Neural cell (in vitro differentiated cells): Measurements from ENCODE around the gene TET2. TPM values are rescaled to one million over a fixed set of nuclear protein-coding genes. Genes with fewer than 3 reads are reported as not detected.

Experiments used
- H2AFZ ChIP-seq: fragments of 200-600, 300-800 bp; sonication (generic), shearing (Covaris generic); 2 replicates; pipeline ENCODE4 v1.6.0; 2014; ENCODE audit warnings: low read depth, mild to moderate bottlenecking, antibody characterized with exemption, low read length, moderate library complexity
- H3F3A ChIP-seq: fragments of 200-600 bp; shearing (Covaris generic); 2 replicates; pipeline ENCODE4 v1.6.1; 2016; ENCODE audit warnings: mild to moderate bottlenecking, moderate library complexity, mixed read lengths, antibody characterized with exemption, low read length; ENCODE audit not compliant: insufficient read depth, poor library complexity, severe bottlenecking
- H3K27ac ChIP-seq: fragments of 200-600, 300-800 bp; sonication (generic), shearing (Covaris generic); 2 replicates; pipeline ENCODE4 v1.5.1; 2014; ENCODE audit warnings: mild to moderate bottlenecking, low read length, moderate library complexity
- H3K27me3 ChIP-seq: fragments of 300-800, 200-600 bp; sonication (generic), shearing (Covaris generic); 2 replicates; pipeline ENCODE4 v1.6.0; 2014; ENCODE audit warnings: mild to moderate bottlenecking, low read depth, low read length, moderate library complexity; ENCODE audit not compliant: insufficient read depth
- H3K36me3 ChIP-seq: fragments of 300-800, 200-600 bp; sonication (generic), shearing (Covaris generic); 2 replicates; pipeline ENCODE4 v1.5.1; 2014; ENCODE audit warnings: mild to moderate bottlenecking, antibody characterized with exemption, low read length, moderate library complexity; ENCODE audit not compliant: insufficient read depth
- H3K4me2 ChIP-seq: fragments of 300-800, 200-600 bp; sonication (generic), shearing (Covaris generic); 2 replicates; pipeline ENCODE4 v1.6.0; 2014; ENCODE audit warnings: mild to moderate bottlenecking, low read length
- H3K4me3 ChIP-seq: fragments of 300-800, 200-600 bp; sonication (generic), shearing (Covaris generic); 2 replicates; pipeline ENCODE4 v1.5.1; 2014; ENCODE audit warnings: mild to moderate bottlenecking, low read length, moderate library complexity
- H3K79me2 ChIP-seq: fragments of 200-600 bp; shearing (Covaris generic); replicated peaks from 2 replicates; pipeline ENCODE4 v1.6.0; 2014; ENCODE audit warnings: mild to moderate bottlenecking, low read length, moderate library complexity; ENCODE audit not compliant: insufficient read depth
- H3K9ac ChIP-seq: fragments of 300-800, 200-600 bp; sonication (generic), shearing (Covaris generic); 2 replicates; pipeline ENCODE4 v1.6.1; 2016; ENCODE audit warnings: mild to moderate bottlenecking, low read length, mixed read lengths
- H3K9me2 ChIP-seq: fragments of 200-600 bp; shearing (Covaris generic); 2 replicates; pipeline ENCODE4 v1.6.1; 2016; ENCODE audit warnings: mild to moderate bottlenecking, low read length, mixed read lengths; ENCODE audit not compliant: insufficient read depth
- H3K9me3 ChIP-seq: fragments of 200-600, 300-800 bp; sonication (generic), shearing (Covaris generic); 2 replicates; pipeline ENCODE4 v1.6.1; 2016; ENCODE audit warnings: mild to moderate bottlenecking, mixed run types, low read length, moderate library complexity, mixed read lengths
- H4K20me1 ChIP-seq: fragments of 200-600 bp; shearing (Covaris generic); 2 replicates; pipeline ENCODE4 v1.6.1; 2016; ENCODE audit warnings: mild to moderate bottlenecking, mixed run types; ENCODE audit not compliant: insufficient read depth
- EP300 ChIP-seq: fragments of 450-650 bp; conservative IDR thresholded peaks from 2 replicates; pipeline ENCODE4 v1.6.1; 2014; ENCODE audit warnings: antibody characterized with exemption, mild to moderate bottlenecking, moderate library complexity; ENCODE audit not compliant: poor library complexity, severe bottlenecking
- EZH2 ChIP-seq: fragments of 200-600, 300-800 bp; shearing (Covaris generic), sonication (generic); IDR thresholded peaks from 2 replicates; pipeline ENCODE4 v1.6.1; 2014; ENCODE audit warnings: antibody characterized with exemption, low read length, borderline replicate concordance, mild to moderate bottlenecking; ENCODE audit not compliant: insufficient read depth, poor library complexity, severe bottlenecking
- MXI1 ChIP-seq: fragments of 450-650 bp; conservative IDR thresholded peaks from 2 replicates; pipeline ENCODE4 v1.6.1; 2014; ENCODE audit warnings: antibody characterized with exemption, mild to moderate bottlenecking; ENCODE audit not compliant: poor library complexity, severe bottlenecking
- POLR2AphosphoS5 ChIP-seq: IDR thresholded peaks from 2 replicates; pipeline ENCODE4 v1.6.1; 2012
- RAD21 ChIP-seq: fragments of 450-650 bp; conservative IDR thresholded peaks from 2 replicates; pipeline ENCODE4 v1.6.1; 2014; ENCODE audit warnings: antibody characterized with exemption, mild to moderate bottlenecking, moderate library complexity
- SMC3 ChIP-seq: fragments of 450-650 bp; conservative IDR thresholded peaks from 2 replicates; pipeline ENCODE4 v1.6.1; 2014; ENCODE audit warnings: antibody characterized with exemption, mild to moderate bottlenecking, moderate library complexity; ENCODE audit not compliant: poor library complexity
- TAF1 ChIP-seq: IDR thresholded peaks from 2 replicates; pipeline ENCODE4 v1.6.1; 2012; ENCODE audit warnings: low read depth
- polyA plus RNA-seq: library from polyadenylated mRNA; depleted of rRNA; stranded (reverse); fragments of >200 nt; gene quantifications from 2 replicates; pipeline ENCODE4 v1.2.3, GENCODE V29; 2014
- TF ChIP-seq, protein P1 (sequence below): IDR thresholded peaks from 2 replicates; pipeline ENCODE4 v1.6.1; 2012; ENCODE audit warnings: borderline replicate concordance
- TF ChIP-seq, protein P2 (sequence below): fragments of 450-650 bp; IDR thresholded peaks from 2 replicates; pipeline ENCODE4 v1.5.1; 2014; ENCODE audit warnings: antibody characterized with exemption, mild to moderate bottlenecking, moderate library complexity; ENCODE audit not compliant: poor library complexity, severe bottlenecking

Gene TET2
- polyA plus RNA-seq, 1 donor from 2014 or later = 27.1 TPM

DNA sequence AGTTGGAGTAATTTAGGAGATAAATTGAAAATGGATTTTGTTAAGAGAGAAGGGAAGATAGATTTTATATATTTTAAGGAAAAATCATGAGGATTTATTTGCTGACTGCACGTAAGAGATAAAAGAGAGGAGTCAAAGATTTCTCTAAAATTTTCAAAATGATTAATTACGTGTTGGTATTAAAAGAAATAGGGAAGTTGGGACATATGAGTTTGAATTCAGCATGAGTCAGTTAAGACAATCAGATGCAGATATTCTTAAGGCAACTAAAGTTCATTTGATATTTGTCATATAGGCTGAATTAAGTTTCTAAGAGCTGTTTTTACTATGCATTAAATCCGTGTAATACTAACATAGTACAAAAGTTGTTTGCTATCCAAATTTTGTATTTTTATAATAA, 46.9 kb downstream of the TET2 start:
- H3K79me2 ChIP-seq = peaks cover 53% of the 10 kb centered on the region
- H3K9me2 ChIP-seq = no peaks in the 10 kb centered on the region
- no peak overlapping the region for H3K9ac ChIP-seq
- H2AFZ ChIP-seq = no peak overlapping the region
- H3K36me3 ChIP-seq = peaks cover 10% of the 10 kb centered on the region
- no peak overlapping the region for H3K4me3 ChIP-seq
- no peaks in the 10 kb centered on the region for H3K27me3 ChIP-seq
- H3K4me2 ChIP-seq = no peak overlapping the region
- no peaks in the 10 kb centered on the region for H4K20me1 ChIP-seq
- no peaks in the 10 kb centered on the region for H3K9me3 ChIP-seq
- no peak for TF ChIP-seq EP300
- TF ChIP-seq, protein P1, sequence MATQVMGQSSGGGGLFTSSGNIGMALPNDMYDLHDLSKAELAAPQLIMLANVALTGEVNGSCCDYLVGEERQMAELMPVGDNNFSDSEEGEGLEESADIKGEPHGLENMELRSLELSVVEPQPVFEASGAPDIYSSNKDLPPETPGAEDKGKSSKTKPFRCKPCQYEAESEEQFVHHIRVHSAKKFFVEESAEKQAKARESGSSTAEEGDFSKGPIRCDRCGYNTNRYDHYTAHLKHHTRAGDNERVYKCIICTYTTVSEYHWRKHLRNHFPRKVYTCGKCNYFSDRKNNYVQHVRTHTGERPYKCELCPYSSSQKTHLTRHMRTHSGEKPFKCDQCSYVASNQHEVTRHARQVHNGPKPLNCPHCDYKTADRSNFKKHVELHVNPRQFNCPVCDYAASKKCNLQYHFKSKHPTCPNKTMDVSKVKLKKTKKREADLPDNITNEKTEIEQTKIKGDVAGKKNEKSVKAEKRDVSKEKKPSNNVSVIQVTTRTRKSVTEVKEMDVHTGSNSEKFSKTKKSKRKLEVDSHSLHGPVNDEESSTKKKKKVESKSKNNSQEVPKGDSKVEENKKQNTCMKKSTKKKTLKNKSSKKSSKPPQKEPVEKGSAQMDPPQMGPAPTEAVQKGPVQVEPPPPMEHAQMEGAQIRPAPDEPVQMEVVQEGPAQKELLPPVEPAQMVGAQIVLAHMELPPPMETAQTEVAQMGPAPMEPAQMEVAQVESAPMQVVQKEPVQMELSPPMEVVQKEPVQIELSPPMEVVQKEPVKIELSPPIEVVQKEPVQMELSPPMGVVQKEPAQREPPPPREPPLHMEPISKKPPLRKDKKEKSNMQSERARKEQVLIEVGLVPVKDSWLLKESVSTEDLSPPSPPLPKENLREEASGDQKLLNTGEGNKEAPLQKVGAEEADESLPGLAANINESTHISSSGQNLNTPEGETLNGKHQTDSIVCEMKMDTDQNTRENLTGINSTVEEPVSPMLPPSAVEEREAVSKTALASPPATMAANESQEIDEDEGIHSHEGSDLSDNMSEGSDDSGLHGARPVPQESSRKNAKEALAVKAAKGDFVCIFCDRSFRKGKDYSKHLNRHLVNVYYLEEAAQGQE = no peak
- TF ChIP-seq EZH2 = no peak
- no peak for TF ChIP-seq SMC3
- TF ChIP-seq TAF1 = no peak
- no peak for TF ChIP-seq POLR2AphosphoS5
- TF ChIP-seq, protein P2, sequence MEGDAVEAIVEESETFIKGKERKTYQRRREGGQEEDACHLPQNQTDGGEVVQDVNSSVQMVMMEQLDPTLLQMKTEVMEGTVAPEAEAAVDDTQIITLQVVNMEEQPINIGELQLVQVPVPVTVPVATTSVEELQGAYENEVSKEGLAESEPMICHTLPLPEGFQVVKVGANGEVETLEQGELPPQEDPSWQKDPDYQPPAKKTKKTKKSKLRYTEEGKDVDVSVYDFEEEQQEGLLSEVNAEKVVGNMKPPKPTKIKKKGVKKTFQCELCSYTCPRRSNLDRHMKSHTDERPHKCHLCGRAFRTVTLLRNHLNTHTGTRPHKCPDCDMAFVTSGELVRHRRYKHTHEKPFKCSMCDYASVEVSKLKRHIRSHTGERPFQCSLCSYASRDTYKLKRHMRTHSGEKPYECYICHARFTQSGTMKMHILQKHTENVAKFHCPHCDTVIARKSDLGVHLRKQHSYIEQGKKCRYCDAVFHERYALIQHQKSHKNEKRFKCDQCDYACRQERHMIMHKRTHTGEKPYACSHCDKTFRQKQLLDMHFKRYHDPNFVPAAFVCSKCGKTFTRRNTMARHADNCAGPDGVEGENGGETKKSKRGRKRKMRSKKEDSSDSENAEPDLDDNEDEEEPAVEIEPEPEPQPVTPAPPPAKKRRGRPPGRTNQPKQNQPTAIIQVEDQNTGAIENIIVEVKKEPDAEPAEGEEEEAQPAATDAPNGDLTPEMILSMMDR = no peak
- TF ChIP-seq RAD21 = no peak
- TF ChIP-seq MXI1 = no peak
- no peaks in the 10 kb centered on the region for H3F3A ChIP-seq
- no peak overlapping the region for H3K27ac ChIP-seq

DNA sequence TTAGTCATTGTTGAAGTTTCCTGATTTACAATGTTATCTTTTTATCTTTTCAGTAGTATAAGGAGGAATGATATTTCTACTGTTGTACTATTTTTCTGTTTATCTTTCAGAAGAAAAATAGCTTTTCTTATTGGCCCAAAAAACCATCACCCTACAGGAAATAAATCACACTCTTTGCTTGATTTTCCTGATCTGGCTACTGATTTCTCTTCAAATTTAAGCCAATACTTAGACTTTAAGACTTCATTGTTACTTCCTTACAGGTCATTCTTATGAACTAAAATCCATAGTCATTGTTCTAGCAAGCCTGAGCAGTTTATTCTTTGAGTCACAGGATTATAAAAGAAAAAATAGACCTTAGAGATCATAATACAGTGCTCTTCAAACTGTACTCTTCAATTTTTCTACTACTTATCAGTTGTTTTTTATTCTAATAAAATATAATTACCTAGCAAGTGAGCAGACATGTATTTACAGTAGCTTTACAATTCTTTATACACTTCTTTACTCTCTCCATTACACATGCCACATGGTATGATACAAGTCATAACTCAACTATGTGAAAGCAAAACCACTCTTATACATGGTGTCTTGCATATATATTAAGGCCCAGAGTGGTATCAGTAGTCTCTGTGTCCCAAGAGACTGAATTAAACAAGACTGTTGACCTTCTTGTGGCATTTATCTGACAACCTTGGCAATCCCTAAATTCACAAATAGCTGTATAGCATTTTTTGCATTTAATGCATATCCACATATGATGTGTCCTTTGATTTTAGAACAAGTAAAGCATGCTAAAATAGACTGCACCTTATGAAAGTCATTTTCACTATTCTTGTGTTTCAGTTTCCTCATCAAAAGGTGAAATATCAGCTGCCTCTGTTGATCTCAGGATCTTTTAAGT, 47.9 kb downstream of the TET2 start:
- Histone ChIP-seq H3K4me2 (no peak overlapping the region), H3K9me2 (no peaks in the 10 kb centered on the region), H2AFZ (no peak overlapping the region), H3F3A (no peaks in the 10 kb centered on the region), H3K4me3 (no peak overlapping the region), H3K27ac (no peak overlapping the region), H3K27me3 (no peaks in the 10 kb centered on the region), H3K9me3 (no peaks in the 10 kb centered on the region), H3K79me2 (peaks cover 46% of the 10 kb centered on the region), H4K20me1 (no peaks in the 10 kb centered on the region), H3K9ac (no peak overlapping the region), H3K36me3 (peaks cover 5% of the 10 kb centered on the region)
- no peak for TF ChIP-seq SMC3
- TF ChIP-seq POLR2AphosphoS5 = no peak
- no peak for TF ChIP-seq MXI1
- no peak for TF ChIP-seq TAF1
- TF ChIP-seq EZH2 = no peak
- TF ChIP-seq, protein P2 = no peak
- TF ChIP-seq EP300 = no peak
- TF ChIP-seq, protein P1 = no peak
- TF ChIP-seq RAD21 = no peak
